ENCODE measurements around the gene TUB. TPM values are rescaled to one million over a fixed set of nuclear protein-coding genes. Genes with fewer than 3 reads are reported as not detected.

The TUB gene
- total and polyA plus RNA-seq, 2 of the 8 experiments (the other 6 are each of a cell fraction or from before 2014, with no cell fraction given): 15.3 to 31.3 TPM

DNA sequence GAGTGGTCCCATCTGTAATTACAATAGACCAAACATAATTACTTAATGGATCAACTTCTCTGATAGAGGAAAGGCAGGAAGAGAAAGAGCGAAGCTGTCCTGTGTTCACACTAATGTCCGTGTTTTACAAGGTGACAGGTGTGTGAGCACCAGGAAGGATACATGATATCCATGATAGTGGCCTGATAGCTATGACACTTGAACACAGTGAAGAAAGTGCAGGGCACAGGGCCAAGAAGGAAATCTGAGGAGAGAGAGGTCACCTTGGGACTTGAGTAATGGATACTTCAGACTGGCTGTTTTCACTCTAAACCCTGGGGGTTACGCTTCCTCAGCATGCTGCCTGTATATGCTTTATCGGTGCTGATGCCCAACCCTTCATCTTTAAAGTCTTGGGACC lies 29.4 kb downstream of the TUB start (continued):
- TF ChIP-seq CBX8 (IDR thresholded peaks at IDR 0.05; ENCODE audit: borderline replicate concordance, low read depth, low read length) (no peak), POU5F1 (IDR thresholded peaks at IDR 0.05; ENCODE audit: low read depth, low read length) (no peak), HDAC2 (IDR thresholded peaks at IDR 0.05; ENCODE audit: borderline replicate concordance in 1 of 2, low read depth in 2 of 2, low read length in 2 of 2) (no peak), TCF12 (IDR thresholded peaks at IDR 0.05; ENCODE audit: low read depth, low read length) (no peak), NANOG (IDR thresholded peaks at IDR 0.05; ENCODE audit: insufficient read depth, low read depth, low read length, poor library complexity, severe bottlenecking) (no peak), ASH2L (IDR thresholded peaks at IDR 0.05; ENCODE audit: low read length) (no peak), SIRT6 (IDR thresholded peaks at IDR 0.05; ENCODE audit: low read length) (no peak), RFX5 (IDR thresholded peaks at IDR 0.05; ENCODE audit: borderline replicate concordance, low read depth, low read length) (no peak), BCL11A (IDR thresholded peaks at IDR 0.05; ENCODE audit: low read depth in 2 of 2, low read length in 2 of 2) (no peak)
- TF ChIP-seq, protein P1, sequence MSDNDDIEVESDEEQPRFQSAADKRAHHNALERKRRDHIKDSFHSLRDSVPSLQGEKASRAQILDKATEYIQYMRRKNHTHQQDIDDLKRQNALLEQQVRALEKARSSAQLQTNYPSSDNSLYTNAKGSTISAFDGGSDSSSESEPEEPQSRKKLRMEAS (IDR thresholded peaks at IDR 0.05): no peak
